Measurements from ENCODE around the gene WNT2. TPM values are rescaled to one million over a fixed set of nuclear protein-coding genes. Genes with fewer than 3 reads are reported as not detected.

Gene WNT2
- total RNA-seq, 6 experiments from 2014 or later = 0.46 to 0.93 (median 0.57) TPM

DNA sequence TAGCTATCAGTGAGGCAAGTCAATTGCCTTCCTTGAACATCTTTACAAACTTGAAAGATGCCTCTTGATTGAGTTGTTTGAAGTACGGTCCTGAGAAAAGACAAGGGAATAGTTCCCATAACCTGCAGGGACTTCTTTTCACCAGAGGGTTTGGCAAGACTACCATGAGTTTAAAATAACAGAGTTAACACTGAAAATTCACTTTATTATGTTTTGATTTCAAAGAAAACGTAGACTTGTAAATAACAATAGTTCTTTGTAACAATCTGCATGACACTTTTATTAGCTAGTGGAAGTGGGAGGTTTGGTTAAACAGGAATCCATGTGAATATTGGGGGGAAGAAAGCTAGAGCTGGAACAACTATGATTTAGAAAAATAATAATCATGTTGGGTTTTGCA lies 49.5 kb downstream of the WNT2 start:
- intact Hi-C loops (cut with DNase I) = no loop called here
- Histone ChIP-seq H3K27ac (no peak overlapping the region), H3K27me3 (no peaks in the 10 kb centered on the region), H3K36me3 (no peaks in the 10 kb centered on the region), H3K9me3 (no peaks in the 10 kb centered on the region), H3K4me1 (no peaks in the 10 kb centered on the region), H3K4me3 (no peak overlapping the region)
- TF ChIP-seq, protein P1, sequence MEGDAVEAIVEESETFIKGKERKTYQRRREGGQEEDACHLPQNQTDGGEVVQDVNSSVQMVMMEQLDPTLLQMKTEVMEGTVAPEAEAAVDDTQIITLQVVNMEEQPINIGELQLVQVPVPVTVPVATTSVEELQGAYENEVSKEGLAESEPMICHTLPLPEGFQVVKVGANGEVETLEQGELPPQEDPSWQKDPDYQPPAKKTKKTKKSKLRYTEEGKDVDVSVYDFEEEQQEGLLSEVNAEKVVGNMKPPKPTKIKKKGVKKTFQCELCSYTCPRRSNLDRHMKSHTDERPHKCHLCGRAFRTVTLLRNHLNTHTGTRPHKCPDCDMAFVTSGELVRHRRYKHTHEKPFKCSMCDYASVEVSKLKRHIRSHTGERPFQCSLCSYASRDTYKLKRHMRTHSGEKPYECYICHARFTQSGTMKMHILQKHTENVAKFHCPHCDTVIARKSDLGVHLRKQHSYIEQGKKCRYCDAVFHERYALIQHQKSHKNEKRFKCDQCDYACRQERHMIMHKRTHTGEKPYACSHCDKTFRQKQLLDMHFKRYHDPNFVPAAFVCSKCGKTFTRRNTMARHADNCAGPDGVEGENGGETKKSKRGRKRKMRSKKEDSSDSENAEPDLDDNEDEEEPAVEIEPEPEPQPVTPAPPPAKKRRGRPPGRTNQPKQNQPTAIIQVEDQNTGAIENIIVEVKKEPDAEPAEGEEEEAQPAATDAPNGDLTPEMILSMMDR (IDR thresholded peaks at IDR 0.05) = no peak
- TF ChIP-seq POLR2A (IDR thresholded peaks at IDR 0.05) = no peak
- WGBS (ENCODE audit: insufficient coverage, low coverage, low lambda C conversion rate, missing lambda C conversion rate) = 55% methylated on average over 2 of the region's 2 CpGs
- ATAC-seq (no peak), DNase-seq (no peak)

DNA sequence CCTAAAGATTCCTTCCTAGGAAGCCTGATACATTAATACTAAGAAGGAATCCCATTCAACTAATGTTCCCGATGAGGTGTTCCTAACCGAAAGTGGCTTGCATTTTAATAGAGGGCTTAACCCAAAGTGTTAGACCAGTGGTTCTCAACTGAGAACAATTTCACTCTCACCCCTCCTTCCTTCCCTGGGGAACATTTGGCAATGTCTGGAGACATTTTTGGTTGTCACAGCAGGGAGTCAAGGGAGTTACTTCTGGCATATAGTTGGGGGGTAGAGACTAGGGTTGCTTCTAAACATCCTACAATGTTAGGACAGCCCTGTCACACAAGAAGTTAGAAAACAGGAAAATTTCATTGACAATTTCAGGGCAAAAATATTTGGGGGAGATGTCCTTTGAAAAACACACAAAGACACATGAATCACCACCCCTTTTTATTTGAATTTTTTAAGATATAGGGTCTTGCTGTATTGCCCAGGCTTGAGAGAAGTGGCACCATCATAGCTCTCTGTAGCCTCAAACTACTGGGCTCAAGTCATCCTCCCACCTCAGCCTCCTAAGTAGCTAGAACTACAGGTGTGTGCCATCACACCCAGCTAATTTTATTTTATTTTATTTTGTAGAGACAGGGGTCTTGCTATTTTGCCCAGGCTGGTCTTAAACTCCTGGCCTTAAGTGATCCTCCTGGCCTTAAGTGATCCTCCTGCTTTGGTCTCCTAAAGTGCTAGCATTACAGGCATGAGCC lies 50.7 kb downstream of the WNT2 start:
- DNase-seq = no peak
- Histone ChIP-seq H3K4me1 (no peaks in the 10 kb centered on the region), H3K4me3 (no peak overlapping the region), H3K9me3 (no peaks in the 10 kb centered on the region), H3K27ac (no peak overlapping the region), H3K36me3 (no peaks in the 10 kb centered on the region), H3K27me3 (no peaks in the 10 kb centered on the region)
- no peak for TF ChIP-seq POLR2A (IDR thresholded peaks at IDR 0.05)
- TF ChIP-seq, protein P1 (IDR thresholded peaks at IDR 0.05) = no peak
- ATAC-seq = no peak
- WGBS (ENCODE audit: insufficient coverage, low coverage, low lambda C conversion rate, missing lambda C conversion rate) = 54% methylated on average over 2 of the region's 2 CpGs
- intact Hi-C loops (cut with DNase I) = no loop called here

DNA sequence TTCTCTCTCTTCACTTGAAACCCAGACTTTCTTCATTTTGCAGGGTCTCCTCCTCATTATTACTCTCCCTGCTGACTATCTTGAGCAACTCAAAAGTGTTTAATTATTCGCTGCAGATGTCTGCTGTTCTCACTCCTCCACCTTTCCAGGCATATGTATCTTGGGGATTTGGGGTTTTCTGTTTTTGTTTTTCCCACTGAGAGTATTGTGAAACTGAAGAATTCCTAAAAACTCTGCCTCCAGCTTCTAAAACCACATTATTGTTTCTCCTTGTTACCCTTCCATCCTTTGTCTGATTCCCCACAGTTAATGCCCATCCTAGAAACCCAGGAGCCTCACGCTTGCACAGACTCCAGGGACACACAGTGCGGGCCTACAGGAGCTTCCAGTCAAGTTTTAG lies 51.3 kb downstream of the WNT2 start:
- Histone ChIP-seq H3K27me3 (no peaks in the 10 kb centered on the region), H3K27ac (no peak overlapping the region), H3K4me3 (no peak overlapping the region), H3K9me3 (no peaks in the 10 kb centered on the region), H3K4me1 (no peaks in the 10 kb centered on the region), H3K36me3 (no peaks in the 10 kb centered on the region)
- DNase-seq (no peak), ATAC-seq (no peak)
- intact Hi-C loops (cut with DNase I) = no loop called here
- TF ChIP-seq, protein P1 (IDR thresholded peaks at IDR 0.05) = no peak
- TF ChIP-seq POLR2A (IDR thresholded peaks at IDR 0.05) = no peak
- WGBS (ENCODE audit: insufficient coverage, low coverage, low lambda C conversion rate, missing lambda C conversion rate) = 54% methylated on average over 3 of the region's 3 CpGs

DNA sequence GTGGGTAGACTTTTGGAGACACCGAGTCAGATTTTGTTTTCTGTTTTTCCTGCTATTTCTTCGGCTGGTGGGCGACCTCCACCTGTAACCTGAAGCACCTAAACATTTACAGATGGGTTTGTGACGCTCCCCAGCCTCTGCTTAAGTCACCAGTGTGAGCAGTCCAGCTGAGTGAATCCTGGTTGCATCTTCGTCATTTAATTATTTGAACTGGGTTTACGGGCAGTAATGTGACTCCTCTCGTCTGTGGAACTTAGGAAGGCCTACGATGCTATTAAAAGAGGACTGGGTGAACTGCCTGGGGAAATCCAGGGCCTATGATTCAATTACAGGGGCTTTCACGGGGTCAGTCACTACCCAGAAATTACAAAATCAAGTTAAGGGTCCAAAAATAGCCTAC lies 52.5 kb downstream of the WNT2 start:
- intact Hi-C loops (cut with DNase I) = no loop called here
- no peak for ATAC-seq
- Histone ChIP-seq H3K27ac (no peak overlapping the region), H3K9me3 (no peaks in the 10 kb centered on the region), H3K4me3 (no peak overlapping the region), H3K27me3 (no peaks in the 10 kb centered on the region), H3K4me1 (no peaks in the 10 kb centered on the region), H3K36me3 (no peaks in the 10 kb centered on the region)
- no peak for DNase-seq
- TF ChIP-seq POLR2A (IDR thresholded peaks at IDR 0.05) = no peak
- 58% methylated on average over 9 of the region's 9 CpGs for WGBS (ENCODE audit: insufficient coverage, low coverage, low lambda C conversion rate, missing lambda C conversion rate)

DNA sequence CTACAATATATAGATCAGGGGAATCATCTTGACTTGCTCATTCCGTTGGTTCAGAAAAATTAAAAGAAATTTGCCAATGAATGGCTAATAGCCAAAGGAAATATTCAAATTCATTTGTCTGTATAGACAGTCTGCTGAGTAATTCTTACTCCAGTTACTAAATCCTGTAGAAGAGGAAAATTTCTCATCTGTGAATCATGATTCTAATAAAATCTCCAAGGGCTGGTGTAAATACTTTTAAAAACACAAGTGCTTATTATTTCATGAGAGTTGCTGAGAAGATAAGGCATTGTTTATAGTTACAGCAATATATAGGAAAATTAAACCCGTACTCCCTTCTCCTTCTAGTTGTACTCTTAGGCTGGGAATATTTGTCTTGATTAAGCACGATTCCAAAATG lies 53.0 kb downstream of the WNT2 start:
- ATAC-seq (no peak), DNase-seq (no peak)
- intact Hi-C loops (cut with DNase I) = no loop called here
- no peak overlapping the region for H3K4me3 ChIP-seq
- no peaks in the 10 kb centered on the region for H3K9me3 ChIP-seq
- WGBS (ENCODE audit: insufficient coverage, low coverage, low lambda C conversion rate, missing lambda C conversion rate) = 48% methylated on average over 3 of the region's 3 CpGs
- H3K4me1 ChIP-seq = no peaks in the 10 kb centered on the region
- H3K27me3 ChIP-seq = no peaks in the 10 kb centered on the region
- TF ChIP-seq, protein P1 (IDR thresholded peaks at IDR 0.05) = no peak
- no peak for TF ChIP-seq POLR2A (IDR thresholded peaks at IDR 0.05)
- H3K36me3 ChIP-seq = no peaks in the 10 kb centered on the region
- H3K27ac ChIP-seq = no peak overlapping the region
